OCI-LY3 (cell line): ENCODE results near the gene MED15.

Source experiments
- CTCF ChIP-seq: fragments of 200-600, 300-600 bp; sonication (generic); IDR thresholded peaks from 2 replicates; pipeline ENCODE4 v1.5.1; 2014; ENCODE audit warnings: antibody characterized with exemption, low read length, low read depth
- EZH2phosphoT487 ChIP-seq: fragments of 200-600 bp; shearing (Covaris generic); IDR thresholded peaks from 2 replicates; pipeline ENCODE4 v1.6.1; 2018; ENCODE audit warnings: antibody characterized with exemption, mixed run types, low read depth

- TF ChIP-seq CTCF (no peak), EZH2phosphoT487 (no peak)
Observed at GRCh38 chr22:20613301-20613700, 105.9 kb downstream of the MED15 start.
